Measurements from ENCODE around the gene DMBX1. TPM values are rescaled to one million over a fixed set of nuclear protein-coding genes. Genes with fewer than 3 reads are reported as not detected.

The DMBX1 gene
- total and polyA plus RNA-seq, 4 donors = not detected

GRCh38 chr1:46497020-46497419 is 7.4 kb downstream of the DMBX1 start (continued):
- TF ChIP-seq NR2F2 (IDR thresholded peaks at IDR 0.05) = no peak
- no peak for TF ChIP-seq ZBTB33 (IDR thresholded peaks at IDR 0.05)
- TF ChIP-seq JUND (IDR thresholded peaks at IDR 0.05) = no peak
- no peak for TF ChIP-seq RAD21 (IDR thresholded peaks at IDR 0.05)
- TF ChIP-seq HNF4A (conservative IDR thresholded peaks at IDR 0.05) = no peak
- no peak for TF ChIP-seq RXRA (IDR thresholded peaks at IDR 0.05)

GRCh38 chr1:46497665-46498064 is 8.0 kb downstream of the DMBX1 start:
- WGBS = 96% methylated on average over 19 of the region's 19 CpGs
- peaks cover 0 to 7% (median 4%) of the 10 kb centered on the region in 4 donors for H3K27me3 ChIP-seq (ENCODE audit: control insufficient read depth in 4 of 4, insufficient read depth in 4 of 4, low read length in 3 of 4)
- no peak overlapping the region for H3K4me3 ChIP-seq (ENCODE audit: low read depth in 1 of 3, low read length in 3 of 3)
- no peak for TF ChIP-seq EGR1 (IDR thresholded peaks at IDR 0.05; ENCODE audit: low read depth in 2 of 2)
- no peak for TF ChIP-seq ZBTB33 (IDR thresholded peaks at IDR 0.05)
- TF ChIP-seq TAF1 (conservative IDR thresholded peaks at IDR 0.05) = no peak
- no peak for TF ChIP-seq FOXA1 (IDR thresholded peaks at IDR 0.05)
- TF ChIP-seq SP1 (IDR thresholded peaks at IDR 0.05) = no peak
- TF ChIP-seq RAD21 (IDR thresholded peaks at IDR 0.05) = no peak
- no peak for TF ChIP-seq NR2F2 (IDR thresholded peaks at IDR 0.05)
- TF ChIP-seq REST (IDR thresholded peaks at IDR 0.05) = no peak
- no peak for TF ChIP-seq JUND (IDR thresholded peaks at IDR 0.05)
- TF ChIP-seq ATF3 (IDR thresholded peaks at IDR 0.05) = no peak
- no peak for TF ChIP-seq MAX (IDR thresholded peaks at IDR 0.05)
- TF ChIP-seq HNF4G (IDR thresholded peaks at IDR 0.05) = no peak
- TF ChIP-seq CTCF (IDR thresholded peaks at IDR 0.05; ENCODE audit: low read depth, low read length, missing input control) = no peak
- TF ChIP-seq YY1 (IDR thresholded peaks at IDR 0.05) = no peak
- no peak for TF ChIP-seq GABPA (IDR thresholded peaks at IDR 0.05 in 1 of 2, conservative IDR thresholded peaks at IDR 0.05 in 1 of 2)
- no peak for TF ChIP-seq FOXA2 (IDR thresholded peaks at IDR 0.05)
- TF ChIP-seq HNF4A (conservative IDR thresholded peaks at IDR 0.05) = no peak
- no peak for TF ChIP-seq RXRA (IDR thresholded peaks at IDR 0.05)
- no peak overlapping the region for H3K9ac ChIP-seq (ENCODE audit: low read depth in 1 of 2, low read length in 2 of 2)
- H3K27ac ChIP-seq (ENCODE audit: low read depth in 1 of 2, low read length in 2 of 2) = no peak overlapping the region
- no peaks in the 10 kb centered on the region for H3K36me3 ChIP-seq (ENCODE audit: control insufficient read depth in 4 of 4, insufficient read depth in 3 of 4, low read depth in 1 of 4, low read length in 3 of 4)
- H3K4me1 ChIP-seq (ENCODE audit: control insufficient read depth in 4 of 4, insufficient read depth in 4 of 4, low read length in 3 of 4) = no peaks in the 10 kb centered on the region
- DNase-seq (ENCODE audit: low spot score) = no peak
- no peaks in the 10 kb centered on the region for H3K9me3 ChIP-seq (ENCODE audit: control insufficient read depth in 4 of 4, low read length in 3 of 4)
